Mesendoderm (in vitro differentiated cells): ENCODE measurements around the gene CST6.

Experiments used
- DNase-seq: peaks from one replicate; pipeline ENCODE4 v3.0.0; 2013
- H2AK5ac ChIP-seq: 2 replicates; pipeline ENCODE4 v1.6.1; 2013; ENCODE audit warnings: low read length, inconsistent platforms
- H2BK120ac ChIP-seq: 2 replicates; pipeline ENCODE4 v1.6.1; 2013; ENCODE audit warnings: low read depth, mild to moderate bottlenecking, low read length, moderate library complexity, mixed read lengths
- H2BK15ac ChIP-seq: replicated peaks from 2 replicates; pipeline ENCODE4 v1.6.1; 2013; ENCODE audit warnings: low read depth, mild to moderate bottlenecking, moderate library complexity
- H2BK5ac ChIP-seq: 2 replicates; pipeline ENCODE4 v1.6.1; 2013; ENCODE audit warnings: low read length, inconsistent platforms
- H3K18ac ChIP-seq: 2 replicates; pipeline ENCODE4 v1.6.1; 2013; ENCODE audit warnings: mild to moderate bottlenecking, low read length, mixed read lengths
- H3K23ac ChIP-seq: one replicate; pipeline ENCODE4 v1.6.1; 2013; ENCODE audit warnings: low read length
- H3K27ac ChIP-seq: 2 replicates; pipeline ENCODE4 v1.5.1; 2013; ENCODE audit warnings: low read depth, mild to moderate bottlenecking, inconsistent platforms, low read length, moderate library complexity
- H3K27me3 ChIP-seq: 2 replicates; pipeline ENCODE4 v1.6.1; 2013; ENCODE audit warnings: low read length, control low read depth, mild to moderate bottlenecking, inconsistent platforms; ENCODE audit not compliant: insufficient read depth, poor library complexity
- H3K36me3 ChIP-seq: 2 replicates; pipeline ENCODE4 v1.6.1; 2013; ENCODE audit warnings: low read length, inconsistent platforms; ENCODE audit not compliant: control insufficient read depth, insufficient read depth
- H3K4ac ChIP-seq: one replicate; pipeline ENCODE4 v1.6.1; 2013; ENCODE audit warnings: low read depth, mild to moderate bottlenecking, low read length, moderate library complexity
- H3K4me1 ChIP-seq: 2 replicates; pipeline ENCODE4 v1.6.1; 2013; ENCODE audit warnings: low read depth, low read length, inconsistent platforms; ENCODE audit not compliant: control insufficient read depth
- H3K4me2 ChIP-seq: 2 replicates; pipeline ENCODE4 v1.6.1; 2013; ENCODE audit warnings: low read length
- H3K4me3 ChIP-seq: 2 replicates; pipeline ENCODE4 v1.5.1; 2013; ENCODE audit warnings: mild to moderate bottlenecking, low read length
- H3K56ac ChIP-seq: one replicate; pipeline ENCODE4 v1.6.1; 2013; ENCODE audit warnings: low read length
- H3K79me1 ChIP-seq: 2 replicates; pipeline ENCODE4 v1.6.1; 2013; ENCODE audit warnings: low read length, inconsistent platforms
- H3K79me2 ChIP-seq: 2 replicates; pipeline ENCODE4 v1.6.1; 2013; ENCODE audit warnings: mild to moderate bottlenecking, low read length; ENCODE audit not compliant: control insufficient read depth, insufficient read depth
- H3K9ac ChIP-seq: 2 replicates; pipeline ENCODE4 v1.6.1; 2013; ENCODE audit warnings: low read length, inconsistent platforms
- H4K5ac ChIP-seq: one replicate; pipeline ENCODE4 v1.6.1; 2013; ENCODE audit warnings: low read length
- H4K8ac ChIP-seq: one replicate; pipeline ENCODE4 v1.6.1; 2013; ENCODE audit warnings: low read depth, mild to moderate bottlenecking, control low read depth, low read length, moderate library complexity
- WGBS: extraction: QIAGEN DNeasy Blood & Tissue Kit; methylation state at CpG from one replicate; pipeline ENCODE4 v1.1.7; 2013; ENCODE audit warnings: low lambda C conversion rate, missing lambda C conversion rate; ENCODE audit not compliant: insufficient coverage; ENCODE audit errors: extremely low coverage; 5-methylcytosine and 5-hydroxymethylcytosine counted together

The CST6 gene

GRCh38 chr11:65982824-65983588, 28.8 kb upstream of the CST6 start:
- Histone ChIP-seq H3K27ac (no peak overlapping the region), H3K9ac (no peak overlapping the region), H3K4me2 (no peak overlapping the region), H2BK120ac (no peak overlapping the region), H4K5ac (no peak overlapping the region), H3K36me3 (no peaks in the 10 kb centered on the region), H3K27me3 (no peaks in the 10 kb centered on the region), H3K4ac (no peak overlapping the region), H3K56ac (no peak overlapping the region), H3K18ac (no peak overlapping the region), H3K23ac (no peak overlapping the region), H2BK5ac (no peak overlapping the region), H3K79me1 (no peaks in the 10 kb centered on the region), H4K8ac (no peak overlapping the region), H3K4me1 (no peaks in the 10 kb centered on the region), H3K79me2 (no peaks in the 10 kb centered on the region), H3K4me3 (no peak overlapping the region), H2BK15ac (no peak overlapping the region), H2AK5ac (no peak overlapping the region)
- no CpG with 5 or more reads among the region's 22 CpGs for WGBS
- no peak for DNase-seq

GRCh38 chr11:65983589-65983987, 28.2 kb upstream of the CST6 start:
- H3K23ac ChIP-seq: no peak overlapping the region
- H2BK120ac ChIP-seq: no peak overlapping the region
- H2BK15ac ChIP-seq: no peak overlapping the region
- no peak overlapping the region for H3K18ac ChIP-seq
- H3K79me2 ChIP-seq: no peaks in the 10 kb centered on the region
- no peak overlapping the region for H3K4me3 ChIP-seq
- DNase-seq: no peak
- H3K27me3 ChIP-seq: no peaks in the 10 kb centered on the region
- H4K8ac ChIP-seq: no peak overlapping the region
- H2AK5ac ChIP-seq: no peak overlapping the region
- H3K27ac ChIP-seq: no peak overlapping the region
- no peaks in the 10 kb centered on the region for H3K36me3 ChIP-seq
- no peak overlapping the region for H2BK5ac ChIP-seq
- H3K56ac ChIP-seq: no peak overlapping the region
- H3K4me1 ChIP-seq: no peaks in the 10 kb centered on the region
- H3K79me1 ChIP-seq: no peaks in the 10 kb centered on the region
- H3K4me2 ChIP-seq: no peak overlapping the region
- H3K4ac ChIP-seq: no peak overlapping the region
- no CpG with 5 or more reads among the region's 5 CpGs for WGBS
- no peak overlapping the region for H4K5ac ChIP-seq
- no peak overlapping the region for H3K9ac ChIP-seq

GRCh38 chr11:65987336-65987735, 24.5 kb upstream of the CST6 start:
- H3K36me3 ChIP-seq: no peaks in the 10 kb centered on the region
- no peak overlapping the region for H3K9ac ChIP-seq
- H2BK5ac ChIP-seq: no peak overlapping the region
- no peaks in the 10 kb centered on the region for H3K79me1 ChIP-seq
- no peaks in the 10 kb centered on the region for H3K27me3 ChIP-seq
- no peak overlapping the region for H3K56ac ChIP-seq
- no peak overlapping the region for H4K8ac ChIP-seq
- no peak overlapping the region for H3K23ac ChIP-seq
- H2BK120ac ChIP-seq: no peak overlapping the region
- H3K18ac ChIP-seq: no peak overlapping the region
- H3K27ac ChIP-seq: no peak overlapping the region
- H3K79me2 ChIP-seq: no peaks in the 10 kb centered on the region
- no peak overlapping the region for H2AK5ac ChIP-seq
- no peak overlapping the region for H3K4ac ChIP-seq
- no peak overlapping the region for H3K4me3 ChIP-seq
- H3K4me1 ChIP-seq: no peaks in the 10 kb centered on the region
- no peak for DNase-seq
- H3K4me2 ChIP-seq: no peak overlapping the region
- H2BK15ac ChIP-seq: no peak overlapping the region
- WGBS: no CpG with 5 or more reads among the region's 9 CpGs
- no peak overlapping the region for H4K5ac ChIP-seq

GRCh38 chr11:65988791-65989592, 22.8 kb upstream of the CST6 start:
- no peaks in the 10 kb centered on the region for H3K79me1 ChIP-seq
- no peaks in the 10 kb centered on the region for H3K4me1 ChIP-seq
- no peak overlapping the region for H3K4me3 ChIP-seq
- H3K56ac ChIP-seq: no peak overlapping the region
- DNase-seq: peak; percentile 97
- H3K27me3 ChIP-seq: no peaks in the 10 kb centered on the region
- H3K4me2 ChIP-seq: no peak overlapping the region
- H3K23ac ChIP-seq: no peak overlapping the region
- no peak overlapping the region for H3K27ac ChIP-seq
- no peak overlapping the region for H3K18ac ChIP-seq
- no peak overlapping the region for H3K9ac ChIP-seq
- H4K5ac ChIP-seq: no peak overlapping the region
- H2BK15ac ChIP-seq: no peak overlapping the region
- H3K36me3 ChIP-seq: no peaks in the 10 kb centered on the region
- no peak overlapping the region for H3K4ac ChIP-seq
- no peak overlapping the region for H2AK5ac ChIP-seq
- no CpG with 5 or more reads among the region's 10 CpGs for WGBS
- H3K79me2 ChIP-seq: no peaks in the 10 kb centered on the region
- H2BK120ac ChIP-seq: no peak overlapping the region
- peak overlapping the region; percentile 39 for H4K8ac ChIP-seq
- H2BK5ac ChIP-seq: no peak overlapping the region

GRCh38 chr11:65992056-65992455, 19.8 kb upstream of the CST6 start:
- Histone ChIP-seq H3K4ac (no peak overlapping the region), H3K4me3 (no peak overlapping the region), H2BK120ac (no peak overlapping the region), H3K27ac (no peak overlapping the region), H4K5ac (no peak overlapping the region), H2BK5ac (no peak overlapping the region), H3K27me3 (no peaks in the 10 kb centered on the region), H3K18ac (no peak overlapping the region), H3K4me2 (no peak overlapping the region), H2BK15ac (no peak overlapping the region), H3K36me3 (no peaks in the 10 kb centered on the region), H3K9ac (no peak overlapping the region), H3K56ac (no peak overlapping the region), H3K79me2 (no peaks in the 10 kb centered on the region), H3K4me1 (no peaks in the 10 kb centered on the region), H4K8ac (no peak overlapping the region), H2AK5ac (no peak overlapping the region), H3K79me1 (no peaks in the 10 kb centered on the region), H3K23ac (no peak overlapping the region)
- no peak for DNase-seq
- WGBS: no CpG with 5 or more reads among the region's 5 CpGs
